Panc1 (cell line): ENCODE measurements around the gene SOX4. TPM values are rescaled to one million over a fixed set of nuclear protein-coding genes. Genes with fewer than 3 reads are reported as not detected.

ENCODE experiments used
- ATAC-seq: fragments of 200-7000 bp; cut with Tn5 transposase; 2 replicates; pipeline ENCODE4 v1.9.1; 2020; ENCODE audit warnings: mild to moderate bottlenecking, moderate library complexity
- BruUV-seq: library from RNA; stranded (reverse); fragments of 400-500 nt; replicated peaks from 2 replicates; lab custom pipeline; 2021; lab: Mats Ljungman, UMichigan
- CTCF ChIA-PET: fragments of 300-600 bp; sonication (Branson Sonifier 250); formaldehyde crosslinking; loops from one replicate; lab custom pipeline; 2022; ENCODE audit warnings: antibody characterized with exemption; lab: Charles Lee
- POLR2A ChIA-PET: fragments of 300-600 bp; sonication (Branson Sonifier 250); formaldehyde crosslinking; loops from one replicate; lab custom pipeline; 2022; ENCODE audit warnings: antibody characterized with exemption; lab: Charles Lee
- DNase-seq: peaks from one replicate; pipeline ENCODE4 v3.0.0-alpha.2; 2010; ENCODE audit warnings: low read depth, low spot score
- H3K27ac ChIP-seq: 2 replicates; pipeline ENCODE4 v1.5.1; 2011; ENCODE audit warnings: mild to moderate bottlenecking, low read length, inconsistent platforms
- H3K27me3 ChIP-seq: fragments of 200-500 bp; sonication (Bioruptor generic); 2 replicates; pipeline ENCODE4 v1.6.0; 2014; ENCODE audit warnings: low read length, inconsistent platforms; ENCODE audit not compliant: control insufficient read depth, insufficient read depth
- H3K36me3 ChIP-seq: fragments of 200-500 bp; sonication (Bioruptor generic); 2 replicates; pipeline ENCODE4 v1.5.1; 2014; ENCODE audit warnings: inconsistent platforms, mild to moderate bottlenecking, low read length, moderate library complexity; ENCODE audit not compliant: control insufficient read depth, insufficient read depth
- H3K4me1 ChIP-seq: 2 replicates; pipeline ENCODE4 v1.5.1; 2011; ENCODE audit warnings: inconsistent platforms, mild to moderate bottlenecking, low read length, moderate library complexity; ENCODE audit not compliant: control insufficient read depth, insufficient read depth
- H3K4me3 ChIP-seq, 2 experiments: 2 replicates each; pipeline ENCODE4 v1.5.1; 2011 to 2012; ENCODE audit warnings: low read depth in 2 of 2, low read length in 2 of 2, mild to moderate bottlenecking in 2 of 2, inconsistent platforms in 1 of 2, moderate library complexity in 1 of 2
- H3K9me3 ChIP-seq: fragments of 200-500 bp; sonication (Bioruptor generic); 2 replicates; pipeline ENCODE4 v1.5.1; 2014; ENCODE audit warnings: low read depth, mild to moderate bottlenecking, inconsistent platforms, low read length, moderate library complexity; ENCODE audit not compliant: control insufficient read depth, insufficient read depth
- CTCF ChIP-seq: fragments of 450-650 bp; IDR thresholded peaks from 2 replicates; pipeline ENCODE4 v1.5.1; 2017; ENCODE audit warnings: mild to moderate bottlenecking
- POLR2AphosphoS5 ChIP-seq: IDR thresholded peaks from 2 replicates; pipeline ENCODE4 v1.6.1; 2012; ENCODE audit warnings: mild to moderate bottlenecking, low read depth, low read length, moderate library complexity
- REST ChIP-seq, 2 experiments: IDR thresholded peaks; 2 replicates each; pipeline ENCODE4 v1.6.1; 2011 to 2012; ENCODE audit warnings: low read depth in 2 of 2, control low read depth in 1 of 2, low read length in 1 of 2, mild to moderate bottlenecking in 1 of 2, moderate library complexity in 1 of 2; ENCODE audit not compliant: insufficient read depth in 1 of 2
- SIN3A ChIP-seq: IDR thresholded peaks from 2 replicates; pipeline ENCODE4 v1.6.1; 2012; ENCODE audit warnings: low read depth, mild to moderate bottlenecking, low read length, moderate library complexity, borderline replicate concordance; ENCODE audit not compliant: insufficient read depth
- TCF7L2 ChIP-seq: IDR thresholded peaks from 2 replicates; pipeline ENCODE4 v1.6.1; 2011; ENCODE audit warnings: mild to moderate bottlenecking, low read depth, low read length, inconsistent platforms
- in situ Hi-C: cut with HindIII; loops from 2 replicates; pipeline ENCODE4 v1.10.0; 2016; ENCODE audit warnings: low sequenced_read_pairs, low pct_unique_long_range_greater_than_20kb
- intact Hi-C: fragments of 100-400 bp; cut with micrococcal nuclease; formaldehyde crosslinking; loops from one replicate; pipeline ENCODE4 v1.10.0; 2022; ENCODE audit not compliant: unreplicated experiment
- total RNA-seq: library from RNA; stranded (reverse); gene quantifications from one replicate; pipeline ENCODE4 v1.2.1, GENCODE V29; 2021; ENCODE audit not compliant: unreplicated experiment

The SOX4 gene
- total RNA-seq, 1 experiment from 2014 or later: 71.9 TPM

- ChIA-PET POLR2A (no interaction called here), CTCF (no interaction called here)
- intact Hi-C loops: no loop called here
- Histone ChIP-seq H3K4me3 (no peak overlapping the region), H3K36me3 (no peaks in the 10 kb centered on the region), H3K27me3 (no peaks in the 10 kb centered on the region), H3K9me3 (no peaks in the 10 kb centered on the region), H3K27ac (no peak overlapping the region), H3K4me1 (peaks cover 2% of the 10 kb centered on the region; the same call in 1 of the 2 replicates)
- DNase-seq (no peak), ATAC-seq (no peak)
- BruUV-seq: no TSS peak
- no peak for TF ChIP-seq CTCF
- TF ChIP-seq POLR2AphosphoS5: no peak
- no peak for TF ChIP-seq TCF7L2
- no peak for TF ChIP-seq REST (IDR thresholded peaks at IDR 0.05; ENCODE audit: insufficient read depth in 1 of 2, low read depth in 2 of 2, low read length in 1 of 2)
- TF ChIP-seq SIN3A: no peak
- in situ Hi-C loops: no loop called here
Observed at GRCh38 chr6:21611485-21611884, 17.9 kb downstream of the SOX4 start.

- POLR2A ChIA-PET: no interaction called here
- H3K36me3 ChIP-seq: no peaks in the 10 kb centered on the region
- H3K27ac ChIP-seq: peak overlapping the region; percentile 34; the same call in 1 of the 2 replicates
- no TSS peak for BruUV-seq
- intact Hi-C loops (no loop called here), in situ Hi-C loops (no loop called here)
- H3K4me3 ChIP-seq: no peak overlapping the region
- no peaks in the 10 kb centered on the region for H3K27me3 ChIP-seq
- ATAC-seq: no peak
- DNase-seq: no peak
- H3K9me3 ChIP-seq: no peaks in the 10 kb centered on the region
- CTCF ChIA-PET: no interaction called here
- TF ChIP-seq REST (IDR thresholded peaks at IDR 0.05; ENCODE audit: insufficient read depth in 1 of 2, low read depth in 2 of 2, low read length in 1 of 2) (no peak), TCF7L2 (no peak), POLR2AphosphoS5 (no peak), CTCF (no peak), SIN3A (no peak)
- peaks cover 2% of the 10 kb centered on the region; the same call in 1 of the 2 replicates for H3K4me1 ChIP-seq
Observed at GRCh38 chr6:21612067-21612745, 18.7 kb downstream of the SOX4 start.
